ELF-1 (cell line): ENCODE data around the gene MUC5AC.

Source experiments
- DNase-seq: peaks from one replicate; pipeline ENCODE4 v3.0.0-alpha.2; 2016; ENCODE audit warnings: low read depth, low spot score

Gene MUC5AC

GRCh38 chr11:1224111-1224490 is 66.3 kb downstream of the MUC5AC start:
- peak; percentile 24 for DNase-seq

DNA sequence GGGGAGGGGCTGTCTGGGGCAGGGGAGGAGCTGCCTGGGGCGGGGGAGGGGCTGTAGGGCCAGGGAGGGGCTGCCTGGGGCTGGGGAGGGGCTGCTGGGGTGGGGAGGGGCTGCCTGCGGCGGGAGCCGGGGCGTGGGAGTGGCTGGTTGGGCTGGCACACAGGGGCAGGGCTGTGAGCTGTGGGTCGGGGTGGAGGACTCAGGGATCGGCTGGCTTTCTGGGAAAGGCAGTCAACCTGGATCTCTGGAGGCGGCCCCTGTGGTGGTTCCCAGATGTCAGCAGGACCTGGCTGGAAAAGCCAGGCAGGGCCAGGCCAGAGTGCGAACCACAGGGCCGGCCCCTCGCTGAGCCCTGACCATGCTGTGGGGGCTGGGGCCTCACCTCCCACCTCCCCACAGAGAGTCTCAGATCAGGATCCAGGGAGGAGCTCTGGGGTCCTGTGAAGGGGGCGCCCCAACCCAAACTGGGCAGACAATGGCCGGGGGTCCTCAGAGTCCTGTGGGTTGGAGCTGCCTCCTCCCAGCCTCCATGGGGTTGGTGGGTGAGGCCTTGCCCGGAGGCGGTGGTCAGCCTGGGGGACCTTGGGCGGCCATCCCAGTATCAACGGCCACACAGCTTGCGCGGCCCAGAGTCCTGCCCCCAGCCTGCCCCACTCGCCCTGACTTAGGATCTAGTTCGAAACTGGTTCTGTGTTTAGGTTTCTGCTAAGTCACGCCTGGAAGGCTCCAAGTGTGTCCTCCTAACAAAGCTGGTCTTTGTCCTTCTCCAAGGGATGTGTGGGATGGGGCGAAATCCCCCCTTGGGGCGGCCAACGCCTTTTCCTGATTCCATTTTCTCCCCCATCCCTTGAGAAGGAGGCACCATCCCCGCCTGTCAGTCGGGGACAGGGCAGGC is 67.0 kb downstream of the MUC5AC start:
- DNase-seq = peak; percentile 70

- peak; percentile 0 for DNase-seq
Measured at GRCh38 chr11:1225386-1226225, 67.9 kb downstream of the MUC5AC start.

GRCh38 chr11:1226226-1226985 is 68.7 kb downstream of the MUC5AC start:
- no peak for DNase-seq

DNA sequence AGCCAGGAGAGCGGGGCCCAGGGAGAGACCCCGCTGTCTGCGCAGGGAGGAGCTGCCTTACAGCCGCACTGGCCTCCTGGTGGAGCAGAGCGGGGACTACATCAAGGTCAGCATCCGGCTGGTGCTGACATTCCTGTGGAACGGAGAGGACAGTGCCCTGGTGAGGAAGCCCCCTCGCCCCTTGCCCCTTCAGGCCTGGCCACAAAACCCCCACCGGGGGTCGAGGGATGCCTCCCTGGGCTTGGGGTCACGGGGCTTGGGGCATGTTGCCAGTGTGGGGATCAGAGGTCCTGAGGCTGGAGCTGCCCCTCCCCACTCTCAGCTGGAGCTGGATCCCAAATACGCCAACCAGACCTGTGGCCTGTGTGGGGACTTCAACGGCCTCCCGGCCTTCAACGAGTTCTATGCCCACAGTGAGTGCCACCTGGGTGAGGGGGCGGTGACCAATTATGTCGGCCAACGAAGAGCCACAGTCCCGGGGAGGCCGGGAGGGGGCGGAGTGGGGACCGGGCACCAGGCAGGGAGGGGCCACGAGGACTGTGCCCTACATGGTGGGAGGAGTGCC is 69.3 kb downstream of the MUC5AC start:
- DNase-seq = peak; percentile 40

- no peak for DNase-seq
Measured at GRCh38 chr11:1227551-1228100, 69.9 kb downstream of the MUC5AC start.

DNA sequence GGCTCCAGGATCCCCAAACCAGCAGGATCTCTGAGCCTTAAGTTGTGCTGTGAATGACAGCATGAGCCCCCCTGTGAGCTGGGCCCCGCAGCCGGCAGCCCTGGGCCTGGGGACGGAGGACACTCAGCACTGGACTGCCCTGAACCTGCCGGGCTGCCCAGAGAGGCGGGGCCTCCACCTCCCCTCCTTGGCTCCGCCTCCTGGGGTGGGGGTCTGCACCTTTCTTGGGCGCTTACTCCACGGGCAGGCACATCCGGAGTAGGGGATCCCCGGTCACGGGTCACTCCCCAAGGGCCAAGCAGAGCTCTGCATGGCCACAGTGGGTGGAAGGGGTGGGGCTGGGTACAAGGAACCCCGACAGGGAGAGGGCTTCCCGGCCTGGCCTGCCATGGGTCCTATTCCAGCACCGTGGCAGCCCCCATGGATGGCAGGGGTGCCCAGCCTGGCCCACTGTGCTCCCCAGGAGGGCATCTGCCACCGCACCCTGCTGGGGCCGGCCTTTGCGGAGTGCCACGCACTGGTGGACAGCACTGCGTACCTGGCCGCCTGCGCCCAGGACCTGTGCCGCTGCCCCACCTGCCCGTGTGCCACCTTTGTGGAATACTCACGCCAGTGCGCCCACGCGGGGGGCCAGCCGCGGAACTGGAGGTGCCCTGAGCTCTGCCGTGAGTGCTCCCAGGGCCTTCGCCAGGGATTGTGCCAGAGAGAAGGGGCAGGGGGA is 70.5 kb downstream of the MUC5AC start:
- no peak for DNase-seq

GRCh38 chr11:1228921-1229451 is 71.2 kb downstream of the MUC5AC start:
- DNase-seq = no peak

DNA sequence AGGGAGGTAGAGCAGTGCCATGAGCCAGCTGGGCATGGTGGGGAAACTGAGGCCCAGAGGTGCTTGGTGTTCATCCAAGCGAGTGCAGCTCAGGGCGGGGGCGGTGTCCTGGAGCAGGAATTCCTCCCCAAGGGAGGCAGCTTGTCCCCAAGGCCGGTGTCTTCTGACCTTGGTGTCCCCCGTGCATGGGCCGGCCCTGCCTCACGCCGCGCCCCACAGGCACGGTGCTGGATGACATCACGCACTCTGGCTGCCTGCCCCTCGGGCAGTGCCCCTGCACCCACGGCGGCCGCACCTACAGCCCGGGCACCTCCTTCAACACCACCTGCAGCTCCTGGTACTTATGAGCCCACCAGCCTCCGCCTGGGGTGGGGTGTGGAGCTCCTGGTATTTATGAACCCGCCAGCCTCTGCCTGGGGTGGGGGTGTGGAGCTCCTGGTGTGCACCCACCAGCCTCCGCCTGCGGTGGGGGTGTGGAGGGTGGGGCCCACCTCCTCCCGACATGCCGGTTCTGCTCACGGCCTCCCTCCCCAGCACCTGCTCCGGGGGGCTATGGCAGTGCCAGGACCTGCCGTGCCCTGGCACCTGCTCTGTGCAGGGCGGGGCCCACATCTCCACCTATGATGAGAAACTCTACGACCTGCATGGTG is 71.8 kb downstream of the MUC5AC start:
- no peak for DNase-seq

GRCh38 chr11:1230121-1230455 is 72.3 kb downstream of the MUC5AC start:
- no peak for DNase-seq

GRCh38 chr11:1230456-1231395 is 73.0 kb downstream of the MUC5AC start:
- peak; percentile 42 for DNase-seq

DNA sequence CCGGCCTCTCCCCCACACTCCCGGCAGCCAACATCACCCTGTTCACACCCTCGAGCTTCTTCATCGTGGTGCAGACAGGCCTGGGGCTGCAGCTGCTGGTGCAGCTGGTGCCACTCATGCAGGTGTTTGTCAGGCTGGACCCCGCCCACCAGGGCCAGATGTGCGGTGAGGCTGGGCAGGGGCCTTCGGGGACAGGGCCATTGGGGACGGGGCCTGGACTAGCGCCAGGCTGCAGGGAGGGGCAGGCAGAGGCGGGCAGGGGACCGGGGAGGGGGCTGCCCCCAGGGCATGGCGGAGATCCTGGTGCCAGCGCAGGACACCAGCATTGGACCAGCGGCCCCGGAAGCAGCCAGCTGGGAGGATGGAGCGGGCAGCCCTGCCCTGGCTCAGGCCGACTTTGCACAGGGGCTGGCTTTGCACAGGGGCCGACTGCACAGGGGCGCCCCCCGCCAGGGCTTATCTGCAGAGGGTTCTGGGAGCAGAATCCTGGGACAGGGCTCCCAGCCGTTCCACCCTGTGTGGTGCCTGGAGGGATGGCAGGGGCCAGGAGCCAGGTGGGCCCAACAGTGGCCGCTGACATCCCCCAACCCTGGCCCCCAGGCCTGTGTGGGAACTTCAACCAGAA is 73.8 kb downstream of the MUC5AC start:
- peak; percentile 0 for DNase-seq

- DNase-seq = peak; percentile 1
Measured at GRCh38 chr11:1232021-1232882, 74.5 kb downstream of the MUC5AC start.

- peak; percentile 0 for DNase-seq
Measured at GRCh38 chr11:1232883-1233321, 75.1 kb downstream of the MUC5AC start.

- peak; percentile 2 for DNase-seq
Measured at GRCh38 chr11:1233351-1234053, 75.7 kb downstream of the MUC5AC start.

GRCh38 chr11:1234054-1234720 is 76.4 kb downstream of the MUC5AC start:
- DNase-seq = no peak
